ENCODE results near the gene UNC80.

UNC80 gene

DNA sequence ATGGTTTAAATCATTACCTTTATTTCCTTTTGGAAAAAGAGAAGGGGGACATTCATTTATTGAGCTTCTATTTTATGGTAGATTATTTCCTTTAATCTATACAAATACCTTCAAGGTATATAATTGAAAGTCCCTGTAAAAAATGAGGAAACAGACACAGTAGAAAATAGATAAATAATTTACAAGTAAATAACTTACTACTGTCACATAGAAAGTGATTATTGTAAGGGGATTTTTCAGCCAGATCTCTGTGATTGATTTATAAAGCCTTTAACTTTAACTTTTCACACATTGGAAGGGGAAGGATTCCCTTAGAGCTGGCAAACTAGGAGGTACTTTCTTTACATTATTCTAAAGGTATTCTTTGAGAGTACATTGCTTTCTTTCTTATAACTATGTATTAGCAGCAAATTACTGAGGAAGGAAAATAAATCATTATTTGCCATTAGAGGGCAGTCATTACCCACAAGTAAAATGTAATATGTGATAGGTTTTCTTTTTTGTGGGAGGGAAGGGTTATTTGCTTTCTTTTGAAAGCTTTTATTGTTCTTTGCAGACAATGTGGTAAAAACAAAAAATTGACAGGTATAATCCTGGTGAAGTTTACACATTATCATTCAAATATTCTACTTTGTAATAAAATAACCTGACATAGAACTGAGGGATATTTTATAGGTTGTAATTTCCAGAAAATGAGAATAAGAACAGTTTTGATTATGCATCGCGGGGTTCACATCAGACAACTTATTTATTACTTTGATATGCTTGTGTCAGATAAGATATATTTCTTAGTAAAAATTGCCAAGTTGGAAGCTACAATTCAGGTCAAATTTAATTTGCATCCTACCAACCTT is 206.0 kb downstream of the UNC80 start:
- no CpG with 5 or more reads among the region's 2 CpGs for WGBS, 2 experiments
- no peak overlapping the region for H3K27ac ChIP-seq (ENCODE audit: insufficient read depth, low read depth, low read length, poor library complexity, severe bottlenecking)
- no peaks in the 10 kb centered on the region for H3K9me3 ChIP-seq (ENCODE audit: control insufficient read depth, low read length)
- H3K36me3 ChIP-seq (ENCODE audit: control insufficient read depth, insufficient read depth, low read length) = no peaks in the 10 kb centered on the region
- H3K4me1 ChIP-seq (ENCODE audit: control insufficient read depth, insufficient read depth, low read length) = no peaks in the 10 kb centered on the region
- H3K4me3 ChIP-seq (ENCODE audit: insufficient read depth, low read depth, low read length) = no peak overlapping the region
- H3K27me3 ChIP-seq (ENCODE audit: control insufficient read depth, insufficient read depth, low read length, poor library complexity, severe bottlenecking) = no peaks in the 10 kb centered on the region

DNA sequence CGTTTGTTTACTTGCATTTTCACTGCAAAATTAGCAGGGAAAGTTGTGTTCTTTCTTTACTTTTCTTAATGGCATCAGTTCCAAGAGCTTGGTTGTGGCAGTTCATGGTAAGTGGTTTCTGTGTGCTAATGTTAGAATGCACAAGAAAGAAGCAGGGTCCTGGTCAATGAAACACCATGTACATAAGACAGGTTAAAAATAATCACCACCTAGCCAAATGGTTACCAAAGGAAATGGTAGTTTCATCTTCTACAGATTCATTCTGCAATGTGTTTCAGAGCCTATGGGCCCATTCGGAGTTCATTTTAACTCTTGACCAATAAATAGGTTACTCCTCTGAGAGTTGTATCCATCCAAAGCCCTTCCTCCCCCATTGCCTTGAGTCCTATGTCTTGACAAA is 212.7 kb downstream of the UNC80 start:
- H3K4me3 ChIP-seq (ENCODE audit: insufficient read depth, low read depth, low read length) = no peak overlapping the region
- no peaks in the 10 kb centered on the region for H3K4me1 ChIP-seq (ENCODE audit: control insufficient read depth, insufficient read depth, low read length)
- H3K36me3 ChIP-seq (ENCODE audit: control insufficient read depth, insufficient read depth, low read length) = no peaks in the 10 kb centered on the region
- no peaks in the 10 kb centered on the region for H3K27me3 ChIP-seq (ENCODE audit: control insufficient read depth, insufficient read depth, low read length, poor library complexity, severe bottlenecking)
- 91 to 94% methylated on average over 2 of the region's 2 CpGs for WGBS, 2 experiments
- no peaks in the 10 kb centered on the region for H3K9me3 ChIP-seq (ENCODE audit: control insufficient read depth, low read length)
- no peak overlapping the region for H3K27ac ChIP-seq (ENCODE audit: insufficient read depth, low read depth, low read length, poor library complexity, severe bottlenecking)

DNA sequence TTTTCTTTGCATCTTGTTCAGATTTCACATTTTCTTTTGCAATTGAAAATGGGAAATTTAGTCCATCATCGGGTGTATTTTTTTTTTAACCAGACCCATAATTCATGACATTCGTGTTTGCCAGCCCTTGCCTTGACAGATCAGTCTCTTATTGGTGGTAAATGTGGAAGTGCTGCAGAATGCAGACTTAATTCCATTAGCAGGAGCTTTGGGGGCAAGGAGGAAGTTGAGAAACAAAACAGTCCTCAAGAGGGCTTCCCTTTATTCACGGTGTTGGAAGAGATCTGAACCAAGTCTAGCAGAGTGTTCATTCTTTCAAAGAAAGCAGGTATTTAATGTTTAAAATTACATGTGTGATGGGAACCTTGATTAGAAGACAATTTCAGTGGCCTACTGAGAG is 214.2 kb downstream of the UNC80 start:
- no peak overlapping the region for H3K4me3 ChIP-seq (ENCODE audit: insufficient read depth, low read depth, low read length)
- no peak overlapping the region for H3K27ac ChIP-seq (ENCODE audit: insufficient read depth, low read depth, low read length, poor library complexity, severe bottlenecking)

DNA sequence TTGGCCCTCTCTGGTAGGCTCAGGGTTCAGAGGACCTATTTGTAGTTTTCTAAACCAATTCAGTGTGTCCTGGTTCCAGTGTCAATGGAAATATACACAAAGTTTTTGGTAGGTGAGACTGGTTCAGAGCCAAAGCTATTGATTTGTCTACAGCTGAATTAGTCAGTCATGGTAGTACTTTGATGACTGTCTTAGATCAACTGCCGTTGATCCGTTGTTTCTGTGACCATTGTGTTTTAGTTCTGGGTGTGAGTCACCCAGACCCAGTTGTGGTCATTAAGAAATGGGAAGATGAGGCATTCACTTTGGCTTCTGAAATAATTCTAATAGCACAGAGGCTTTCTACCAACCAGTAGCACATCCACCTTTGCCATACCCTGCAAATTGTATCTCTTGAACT is 214.8 kb downstream of the UNC80 start:
- no peaks in the 10 kb centered on the region for H3K36me3 ChIP-seq (ENCODE audit: control insufficient read depth, insufficient read depth, low read length)
- no peaks in the 10 kb centered on the region for H3K9me3 ChIP-seq (ENCODE audit: control insufficient read depth, low read length)
- no peaks in the 10 kb centered on the region for H3K4me1 ChIP-seq (ENCODE audit: control insufficient read depth, insufficient read depth, low read length)
- H3K4me3 ChIP-seq (ENCODE audit: insufficient read depth, low read depth, low read length) = no peak overlapping the region
- 92% methylated on average over 2 of the region's 2 CpGs for WGBS, 2 experiments
- H3K27ac ChIP-seq (ENCODE audit: insufficient read depth, low read depth, low read length, poor library complexity, severe bottlenecking) = no peak overlapping the region
- no peaks in the 10 kb centered on the region for H3K27me3 ChIP-seq (ENCODE audit: control insufficient read depth, insufficient read depth, low read length, poor library complexity, severe bottlenecking)

More for the DNA sequence above, 214.2 kb downstream of the UNC80 start:
- 86 to 91% methylated on average over 3 of the region's 3 CpGs for WGBS, 2 experiments
- no peaks in the 10 kb centered on the region for H3K9me3 ChIP-seq (ENCODE audit: control insufficient read depth, low read length)
- no peaks in the 10 kb centered on the region for H3K4me1 ChIP-seq (ENCODE audit: control insufficient read depth, insufficient read depth, low read length)
- no peaks in the 10 kb centered on the region for H3K36me3 ChIP-seq (ENCODE audit: control insufficient read depth, insufficient read depth, low read length)
- no peaks in the 10 kb centered on the region for H3K27me3 ChIP-seq (ENCODE audit: control insufficient read depth, insufficient read depth, low read length, poor library complexity, severe bottlenecking)

DNA sequence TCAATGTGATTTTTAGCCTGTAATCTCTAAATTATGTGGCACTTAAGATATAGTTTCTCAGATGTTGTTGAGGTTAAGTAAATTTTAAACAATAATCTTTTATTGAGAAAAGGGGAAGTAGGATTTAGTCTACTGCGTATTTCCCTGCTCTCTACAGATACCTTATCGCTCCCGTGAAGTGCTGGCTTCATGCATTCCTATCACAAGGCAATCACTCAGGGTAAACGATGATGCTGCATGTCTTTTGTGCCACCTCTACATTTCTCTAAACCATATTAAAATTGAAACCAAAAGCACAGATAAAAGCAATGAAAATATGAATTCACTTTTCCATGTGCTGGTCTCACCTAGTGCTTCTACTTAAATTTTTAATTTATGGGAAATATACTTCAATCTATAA is 216.4 kb downstream of the UNC80 start:
- H3K36me3 ChIP-seq (ENCODE audit: control insufficient read depth, insufficient read depth, low read length) = no peaks in the 10 kb centered on the region
- no peaks in the 10 kb centered on the region for H3K27me3 ChIP-seq (ENCODE audit: control insufficient read depth, insufficient read depth, low read length, poor library complexity, severe bottlenecking)
- WGBS, 2 experiments = 82 to 91% methylated on average over 4 of the region's 4 CpGs
- no peaks in the 10 kb centered on the region for H3K9me3 ChIP-seq (ENCODE audit: control insufficient read depth, low read length)
- no peaks in the 10 kb centered on the region for H3K4me1 ChIP-seq (ENCODE audit: control insufficient read depth, insufficient read depth, low read length)
- no peak overlapping the region for H3K27ac ChIP-seq (ENCODE audit: insufficient read depth, low read depth, low read length, poor library complexity, severe bottlenecking)
- H3K4me3 ChIP-seq (ENCODE audit: insufficient read depth, low read depth, low read length) = no peak overlapping the region

DNA sequence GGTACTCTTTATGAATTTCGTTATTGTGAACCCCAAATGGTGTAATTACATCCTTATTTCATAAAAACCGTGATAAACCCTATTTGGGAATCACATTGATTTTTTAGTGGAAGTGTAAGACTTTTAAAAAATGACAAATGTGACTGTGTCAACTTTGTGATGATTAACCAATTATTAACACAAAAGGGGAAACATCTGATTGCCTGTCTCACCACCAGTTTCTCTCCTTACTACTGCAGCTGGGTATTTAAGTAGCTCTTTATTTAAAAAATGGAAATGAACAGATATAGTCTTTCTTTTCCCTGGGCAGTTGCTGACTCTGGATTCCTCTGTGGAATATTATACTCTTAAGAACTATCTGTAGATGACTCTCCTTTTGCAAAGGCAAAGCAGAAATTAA is 219.2 kb downstream of the UNC80 start:
- H3K4me3 ChIP-seq (ENCODE audit: insufficient read depth, low read depth, low read length) = no peak overlapping the region

DNA sequence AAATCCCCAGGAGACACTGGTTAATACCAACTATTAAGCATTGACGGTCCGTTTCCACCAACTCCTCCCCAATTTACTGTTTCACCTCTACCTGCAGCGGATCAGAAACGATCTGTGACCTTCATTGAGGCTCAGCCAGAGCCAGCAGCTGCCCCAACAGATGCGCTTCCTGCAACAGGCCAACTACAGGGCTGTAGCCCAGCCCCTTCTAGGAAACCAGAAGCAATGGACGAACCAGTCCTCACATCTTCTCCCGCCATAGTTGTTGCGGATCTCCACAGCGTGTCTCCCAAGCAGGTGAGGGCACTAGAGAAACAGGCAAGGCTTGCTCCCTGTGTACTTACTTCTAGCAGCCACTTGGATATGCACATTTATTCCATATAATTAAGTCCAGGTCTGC is 222.3 kb downstream of the UNC80 start:
- Histone ChIP-seq H3K27ac (ENCODE audit: insufficient read depth, low read depth, low read length, poor library complexity, severe bottlenecking) (no peak overlapping the region), H3K9me3 (ENCODE audit: control insufficient read depth, low read length) (no peaks in the 10 kb centered on the region), H3K4me1 (ENCODE audit: control insufficient read depth, insufficient read depth, low read length) (no peaks in the 10 kb centered on the region), H3K4me3 (ENCODE audit: insufficient read depth, low read depth, low read length) (no peak overlapping the region), H3K27me3 (ENCODE audit: control insufficient read depth, insufficient read depth, low read length, poor library complexity, severe bottlenecking) (no peaks in the 10 kb centered on the region), H3K36me3 (ENCODE audit: control insufficient read depth, insufficient read depth, low read length) (no peaks in the 10 kb centered on the region)
- 88 to 91% methylated on average over 9 of the region's 9 CpGs for WGBS, 2 experiments

More for the DNA sequence above, 219.2 kb downstream of the UNC80 start:
- Histone ChIP-seq H3K9me3 (ENCODE audit: control insufficient read depth, low read length) (no peaks in the 10 kb centered on the region), H3K27ac (ENCODE audit: insufficient read depth, low read depth, low read length, poor library complexity, severe bottlenecking) (no peak overlapping the region), H3K4me1 (ENCODE audit: control insufficient read depth, insufficient read depth, low read length) (no peaks in the 10 kb centered on the region), H3K36me3 (ENCODE audit: control insufficient read depth, insufficient read depth, low read length) (no peaks in the 10 kb centered on the region), H3K27me3 (ENCODE audit: control insufficient read depth, insufficient read depth, low read length, poor library complexity, severe bottlenecking) (no peaks in the 10 kb centered on the region)
- WGBS, 2 experiments = 91% methylated on average over 2 of the region's 2 CpGs; no CpG with 5 or more reads in 1 of the 2 experiments

DNA sequence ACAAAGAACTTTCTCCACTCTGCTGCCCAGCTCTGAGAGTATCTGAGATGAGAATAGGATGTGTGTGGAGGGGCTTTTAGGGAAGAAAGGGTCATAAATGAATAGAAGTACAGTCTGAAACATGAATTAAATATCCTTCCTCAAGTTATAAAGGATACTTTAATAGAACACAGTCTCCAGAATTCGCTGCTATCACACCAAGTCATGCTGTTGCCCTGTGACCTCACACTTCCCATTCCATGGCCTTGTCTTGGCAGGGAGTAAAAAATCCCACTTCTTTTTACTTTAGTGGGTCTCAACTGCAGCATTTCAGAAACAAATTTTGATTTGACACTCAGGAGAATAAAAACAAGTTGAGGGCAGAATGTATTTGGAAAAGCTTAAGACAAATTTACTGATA is 227.0 kb downstream of the UNC80 start:
- WGBS, 2 experiments = 77% methylated on average over 1 of the region's 1 CpG

DNA sequence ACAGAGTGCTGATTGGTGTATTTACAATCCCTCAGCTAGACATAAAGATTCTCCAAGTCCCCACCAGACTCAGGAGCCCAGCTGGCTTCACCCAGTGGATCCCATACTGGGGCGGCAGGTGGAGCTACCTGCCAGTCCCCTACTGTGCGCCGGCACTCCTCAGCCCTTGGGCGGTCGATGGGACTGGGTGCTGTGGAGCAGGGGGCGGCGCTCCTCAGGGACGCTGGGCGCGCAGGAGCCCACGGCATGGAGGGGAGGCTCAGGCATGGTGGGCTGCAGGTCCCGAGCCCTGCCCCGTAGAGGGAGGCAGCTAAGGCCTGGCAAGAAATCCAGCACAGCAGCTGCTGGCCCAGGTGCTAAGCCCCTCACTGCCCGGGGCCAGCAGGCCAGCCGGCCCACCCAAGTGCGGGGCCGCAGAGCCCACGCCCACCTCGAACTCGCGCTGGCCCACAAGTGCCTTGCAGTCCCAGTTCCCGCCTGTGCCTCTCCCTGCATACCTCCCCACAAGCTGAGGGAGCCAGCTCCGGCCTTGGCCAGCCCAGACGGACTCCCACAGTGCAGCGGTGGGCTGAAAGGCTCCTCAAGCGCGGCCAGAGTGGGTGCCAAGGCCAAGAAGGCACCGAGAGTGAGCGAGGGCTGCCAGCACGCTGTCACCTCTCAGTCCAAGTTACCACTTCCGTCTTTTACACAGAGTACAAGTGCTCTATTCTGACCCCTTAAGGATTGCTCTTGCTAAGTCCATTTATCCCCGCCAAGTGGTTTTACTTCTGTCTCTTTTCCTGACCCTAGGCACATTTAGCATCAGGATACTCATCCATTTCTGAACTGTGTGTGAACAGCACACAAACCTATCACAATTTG is 229.1 kb downstream of the UNC80 start:
- Histone ChIP-seq H3K4me3 (ENCODE audit: insufficient read depth, low read depth, low read length) (no peak overlapping the region), H3K36me3 (ENCODE audit: control insufficient read depth, insufficient read depth, low read length) (no peaks in the 10 kb centered on the region), H3K4me1 (ENCODE audit: control insufficient read depth, insufficient read depth, low read length) (no peaks in the 10 kb centered on the region), H3K27ac (ENCODE audit: insufficient read depth, low read depth, low read length, poor library complexity, severe bottlenecking) (no peak overlapping the region), H3K27me3 (ENCODE audit: control insufficient read depth, insufficient read depth, low read length, poor library complexity, severe bottlenecking) (no peaks in the 10 kb centered on the region), H3K9me3 (ENCODE audit: control insufficient read depth, low read length) (no peaks in the 10 kb centered on the region)
- whole genome bisulfite sequencing, 2 experiments = 96 to 97% methylated on average over 32 of the region's 32 CpGs

More for the DNA sequence above, 227.0 kb downstream of the UNC80 start:
- Histone ChIP-seq H3K36me3 (ENCODE audit: control insufficient read depth, insufficient read depth, low read length) (no peaks in the 10 kb centered on the region), H3K27me3 (ENCODE audit: control insufficient read depth, insufficient read depth, low read length, poor library complexity, severe bottlenecking) (no peaks in the 10 kb centered on the region), H3K27ac (ENCODE audit: insufficient read depth, low read depth, low read length, poor library complexity, severe bottlenecking) (no peak overlapping the region), H3K4me3 (ENCODE audit: insufficient read depth, low read depth, low read length) (no peak overlapping the region), H3K4me1 (ENCODE audit: control insufficient read depth, insufficient read depth, low read length) (no peaks in the 10 kb centered on the region), H3K9me3 (ENCODE audit: control insufficient read depth, low read length) (no peaks in the 10 kb centered on the region)

Data from ectodermal cell (in vitro differentiated cells).